NCI-H2107 treated with DMSO at 0.1 percent for 48 hours (cell line): ENCODE results near the gene PROX1.

Experiments
- DNase-seq: peaks from one replicate; lab custom pipeline; 2025; ENCODE audit not compliant: unreplicated experiment; lab: John Stamatoyannopoulos, UW

PROX1 gene

GRCh38 chr1:213987927-213988506, at the start of gene PROX1:
TSS of gene PROX1 (plus strand) at chr1:213987973. CDS start at chr1:213996536, 8,563 bp downstream.
- peak; percentile 90 for DNase-seq

- DNase-seq, result no peak
Observed at GRCh38 chr1:213938776-213939175, 49.0 kb upstream of the PROX1 start.

GRCh38 chr1:213939888-213940287, 47.9 kb upstream of the PROX1 start:
- DNase-seq, result no peak

GRCh38 chr1:213940947-213941346, 46.8 kb upstream of the PROX1 start:
- no peak for DNase-seq

- no peak for DNase-seq
Observed at GRCh38 chr1:213942061-213942460, 45.7 kb upstream of the PROX1 start.

GRCh38 chr1:213947200-213947801, 40.5 kb upstream of the PROX1 start:
- DNase-seq, result no peak

- no peak for DNase-seq
Observed at GRCh38 chr1:213951876-213952275, 35.9 kb upstream of the PROX1 start.

GRCh38 chr1:213953806-213954205, 34.0 kb upstream of the PROX1 start:
- DNase-seq, result no peak

GRCh38 chr1:213956295-213956770, 31.4 kb upstream of the PROX1 start:
- DNase-seq, result no peak

GRCh38 chr1:213958346-213958745, 29.4 kb upstream of the PROX1 start:
- DNase-seq, result no peak

- no peak for DNase-seq
Observed at GRCh38 chr1:213960963-213961362, 26.8 kb upstream of the PROX1 start.

- no peak for DNase-seq
Observed at GRCh38 chr1:213962508-213962907, 25.3 kb upstream of the PROX1 start.

- no peak for DNase-seq
Observed at GRCh38 chr1:213966122-213966521, 21.7 kb upstream of the PROX1 start.

- no peak for DNase-seq
Observed at GRCh38 chr1:213968146-213968825, 19.5 kb upstream of the PROX1 start.

GRCh38 chr1:213969958-213970555, 17.7 kb upstream of the PROX1 start:
- DNase-seq, result no peak

GRCh38 chr1:213972141-213972540, 15.6 kb upstream of the PROX1 start:
- no peak for DNase-seq

GRCh38 chr1:213973129-213973528, 14.6 kb upstream of the PROX1 start:
- DNase-seq, result no peak

GRCh38 chr1:213976665-213977485, 10.9 kb upstream of the PROX1 start:
- no peak for DNase-seq

GRCh38 chr1:213977486-213977842, 10.3 kb upstream of the PROX1 start:
- no peak for DNase-seq

- no peak for DNase-seq
Observed at GRCh38 chr1:213977909-213978308, 9.9 kb upstream of the PROX1 start.
